Lung microvascular endothelial cell (primary cell): ENCODE measurements around the gene KRTAP8-1. TPM values are rescaled to one million over a fixed set of nuclear protein-coding genes. Genes with fewer than 3 reads are reported as not detected.

Source experiments
- DNase-seq, 2 donors: peaks; one replicate each; pipeline versions ENCODE4 v3.0.0 to v3.0.0-alpha.2; 2010; ENCODE audit warnings: low read depth in 2 of 2
- total RNA-seq: library from RNA; depleted of rRNA; stranded (reverse); fragments of >200 nt; gene quantifications from 2 replicates; pipeline ENCODE4 v1.2.1, GENCODE V29; 2014

Gene KRTAP8-1
- not detected in 2 replicates for total RNA-seq

GRCh38 chr21:30813174-30813573, at the start of gene KRTAP8-1:
Gene KRTAP8-1, minus strand, starts transcription at chr21:30813274. Its CDS starts 54 bp downstream, at chr21:30813220.
- no peak for DNase-seq

- no peak for DNase-seq
These were observed 34.8 kb upstream of the KRTAP8-1 start for GRCh38 chr21:30847627-30848500.

- DNase-seq, result no peak
These were observed 29.9 kb upstream of the KRTAP8-1 start for GRCh38 chr21:30842990-30843389.

- peak in 1 of 2 donors; percentile 7 for DNase-seq
These were observed 26.2 kb upstream of the KRTAP8-1 start for GRCh38 chr21:30839304-30839703.

- DNase-seq, result no peak
These were observed 25.5 kb upstream of the KRTAP8-1 start for GRCh38 chr21:30838536-30838935.

- DNase-seq, result peak; percentile 2 to 5
These were observed 18.2 kb upstream of the KRTAP8-1 start for GRCh38 chr21:30831194-30831765.

- no peak for DNase-seq
These were observed 16.6 kb upstream of the KRTAP8-1 start, which contains the start of gene KRTAP7-1 for GRCh38 chr21:30829659-30830058. Gene KRTAP7-1, minus strand, starts transcription at chr21:30829759. Its CDS starts 61 bp downstream, at chr21:30829698.

GRCh38 chr21:30818837-30819610, 6.0 kb upstream of the KRTAP8-1 start:
- no peak for DNase-seq

GRCh38 chr21:30800605-30801004, 12.5 kb downstream of the KRTAP8-1 start:
- no peak for DNase-seq

- no peak for DNase-seq
These were observed 19.3 kb downstream of the KRTAP8-1 start for GRCh38 chr21:30793581-30794314.

- DNase-seq, result no peak
These were observed 33.8 kb downstream of the KRTAP8-1 start for GRCh38 chr21:30779249-30779648.

- no peak for DNase-seq
These were observed 43.2 kb downstream of the KRTAP8-1 start for GRCh38 chr21:30769724-30770431.

Other genes with a start within 250 kb of the KRTAP8-1 start
- not detected in 2 replicates for gene KRTAP22-2, start 222.9 kb downstream of the KRTAP8-1 start, total RNA-seq
- gene KRTAP6-3, start 220.8 kb downstream of the KRTAP8-1 start, total RNA-seq, result not detected in 2 replicates
- gene KRTAP6-2, start 214.4 kb downstream of the KRTAP8-1 start, total RNA-seq, result not detected in 2 replicates
- not detected in 2 replicates for gene KRTAP22-1, start 212.2 kb downstream of the KRTAP8-1 start, total RNA-seq
- gene KRTAP6-1, start 199.3 kb downstream of the KRTAP8-1 start, total RNA-seq, result not detected in 2 replicates
- gene KRTAP20-1, start 196.8 kb downstream of the KRTAP8-1 start, total RNA-seq, result not detected in 2 replicates
- gene KRTAP20-4, start 192.6 kb downstream of the KRTAP8-1 start, total RNA-seq, result not detected in 2 replicates
- gene KRTAP20-2, start 178.1 kb downstream of the KRTAP8-1 start, total RNA-seq, result not detected in 2 replicates
- gene KRTAP20-3, start 170.4 kb downstream of the KRTAP8-1 start, total RNA-seq, result not detected in 2 replicates
- not detected in 2 replicates for gene KRTAP21-3, start 94.5 kb downstream of the KRTAP8-1 start, total RNA-seq
- gene KRTAP21-2, start 66.0 kb downstream of the KRTAP8-1 start, total RNA-seq, result not detected in 2 replicates
- gene KRTAP21-1, start 57.8 kb downstream of the KRTAP8-1 start, total RNA-seq, result not detected in 2 replicates
- not detected in 2 replicates for gene KRTAP7-1, start 16.5 kb upstream of the KRTAP8-1 start, total RNA-seq
- not detected in 2 replicates for gene KRTAP11-1, start 68.3 kb upstream of the KRTAP8-1 start, total RNA-seq
- gene KRTAP19-8, start 225.2 kb upstream of the KRTAP8-1 start, total RNA-seq, result not detected in 2 replicates